Upper lobe of left lung (tissue), 6 donors: ENCODE results near the gene PKHD1. TPM values are rescaled to one million over a fixed set of nuclear protein-coding genes. Genes with fewer than 3 reads are reported as not detected.
A peak's percentile ranks its signal among the peaks of the same experiment; 100 is the strongest.

Source experiments
- ATAC-seq, 2 donors: fragments of 200-7000 bp; cut with Tn5 transposase; one replicate each; pipeline ENCODE4 v1.9.1; 2022; ENCODE audit warnings: mild to moderate bottlenecking in 2 of 2, moderate library complexity in 2 of 2; ENCODE audit not compliant: low FRiP score in 2 of 2
- DNase-seq, 2 donors: peaks; one replicate each; pipeline ENCODE4 v3.0.0-alpha.2; 2019 to 2020
- H3K27ac ChIP-seq, 4 donors: fragments of 200-600 bp; sonication (generic); one replicate each; pipeline ENCODE4 v1.5.1; 2016 to 2019
- H3K27me3 ChIP-seq, 4 donors: fragments of 200-600 bp; sonication (generic); one replicate each; pipeline ENCODE4 v1.5.1; 2017 to 2019
- H3K36me3 ChIP-seq, 4 donors: fragments of 200-600 bp; sonication (generic); one replicate each; pipeline ENCODE4 v1.5.1; 2016 to 2019
- H3K4me1 ChIP-seq, 4 donors: fragments of 200-600 bp; sonication (generic); one replicate each; pipeline ENCODE4 v1.5.1; 2018 to 2019
- H3K4me3 ChIP-seq, 4 donors: fragments of 200-600 bp; sonication (generic); one replicate each; pipeline ENCODE4 v1.5.1; 2017 to 2019; ENCODE audit warnings: mild to moderate bottlenecking in 2 of 4, moderate library complexity in 1 of 4
- H3K9me3 ChIP-seq, 4 donors: fragments of 200-600 bp; sonication (generic); one replicate each; pipeline ENCODE4 v1.5.1; 2018 to 2019
- EP300 ChIP-seq, 4 donors: sonication (generic); formaldehyde crosslinking; IDR thresholded peaks; one replicate each; pipeline ENCODE4 v1.5.1; 2017; ENCODE audit warnings: antibody characterized with exemption in 4 of 4, control low read depth in 2 of 4
- POLR2A ChIP-seq, 4 donors: fragments of 450-650 bp; IDR thresholded peaks; one replicate each; pipeline ENCODE4 v1.5.1; 2016 to 2017; ENCODE audit warnings: antibody characterized with exemption in 4 of 4, mild to moderate bottlenecking in 2 of 4
- POLR2AphosphoS5 ChIP-seq, 2 donors: sonication (generic); formaldehyde crosslinking; IDR thresholded peaks; one replicate each; pipeline ENCODE4 v1.5.1; 2017; ENCODE audit warnings: antibody characterized with exemption in 2 of 2
- WGBS, 2 donors: methylation state at CpG; one replicate each; pipeline ENCODE4 v1.1.5; 2017 to 2018; 5-methylcytosine and 5-hydroxymethylcytosine counted together
- total RNA-seq, 6 donors: library from RNA; depleted of rRNA in 4 of 6; stranded (reverse); fragments of >200 nt in 4 of 6; gene quantifications; one replicate each; pipeline versions ENCODE4 v1.1.0 to v1.2.1, GENCODE V29; 2016 to 2021
- TF ChIP-seq, protein P1 (sequence below), 6 experiments: fragments of 450-650 bp in 4 of 6; fragments of 200-600 bp in 2 of 6; sonication (generic) in 2 of 6; IDR thresholded peaks; one replicate each; pipeline ENCODE4 v1.5.1; 2016 to 2019; ENCODE audit warnings: antibody characterized with exemption in 6 of 6
- donor health status: DM: no; HTN: no; CAD: no; lungs with moderate emphysema.
- donor health status: DM: no; HTN: yes; CAD: no; lungs with severe emphysema.

Gene PKHD1
- total RNA-seq, 6 donors from 2014 or later: 0.10 to 1.0 (median 0.34) TPM

DNA sequence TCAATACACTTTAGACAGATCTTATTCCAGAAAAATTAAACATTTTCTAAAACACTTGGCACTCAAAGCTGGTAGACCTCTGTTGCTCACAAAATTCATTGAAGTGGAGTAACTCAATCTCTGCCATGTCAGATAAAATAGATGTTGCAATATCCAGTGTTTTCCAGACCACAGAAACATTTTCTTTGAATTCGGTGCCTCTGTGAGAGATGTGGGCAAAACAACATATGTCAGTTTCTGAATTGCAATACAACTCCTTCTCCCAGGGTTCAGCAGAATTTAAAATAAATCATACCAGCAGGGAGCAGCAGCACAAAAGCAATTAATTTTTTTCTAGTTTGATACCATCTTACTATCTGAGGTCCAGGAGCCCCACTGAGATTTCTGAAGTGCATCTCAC, 11.3 kb upstream of the PKHD1 start:
- Histone ChIP-seq H3K4me1 (no peaks in the 10 kb centered on the region), H3K4me3 (no peak overlapping the region), H3K36me3 (no peaks in the 10 kb centered on the region), H3K27ac (no peak overlapping the region), H3K27me3 (no peaks in the 10 kb centered on the region), H3K9me3 (no peaks in the 10 kb centered on the region)
- 41 to 50% methylated on average over 1 of the region's 1 CpG for WGBS, 2 donors
- TF ChIP-seq POLR2AphosphoS5 (IDR thresholded peaks at IDR 0.05) (no peak), POLR2A (IDR thresholded peaks at IDR 0.05) (no peak)
- TF ChIP-seq, protein P1, sequence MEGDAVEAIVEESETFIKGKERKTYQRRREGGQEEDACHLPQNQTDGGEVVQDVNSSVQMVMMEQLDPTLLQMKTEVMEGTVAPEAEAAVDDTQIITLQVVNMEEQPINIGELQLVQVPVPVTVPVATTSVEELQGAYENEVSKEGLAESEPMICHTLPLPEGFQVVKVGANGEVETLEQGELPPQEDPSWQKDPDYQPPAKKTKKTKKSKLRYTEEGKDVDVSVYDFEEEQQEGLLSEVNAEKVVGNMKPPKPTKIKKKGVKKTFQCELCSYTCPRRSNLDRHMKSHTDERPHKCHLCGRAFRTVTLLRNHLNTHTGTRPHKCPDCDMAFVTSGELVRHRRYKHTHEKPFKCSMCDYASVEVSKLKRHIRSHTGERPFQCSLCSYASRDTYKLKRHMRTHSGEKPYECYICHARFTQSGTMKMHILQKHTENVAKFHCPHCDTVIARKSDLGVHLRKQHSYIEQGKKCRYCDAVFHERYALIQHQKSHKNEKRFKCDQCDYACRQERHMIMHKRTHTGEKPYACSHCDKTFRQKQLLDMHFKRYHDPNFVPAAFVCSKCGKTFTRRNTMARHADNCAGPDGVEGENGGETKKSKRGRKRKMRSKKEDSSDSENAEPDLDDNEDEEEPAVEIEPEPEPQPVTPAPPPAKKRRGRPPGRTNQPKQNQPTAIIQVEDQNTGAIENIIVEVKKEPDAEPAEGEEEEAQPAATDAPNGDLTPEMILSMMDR (IDR thresholded peaks at IDR 0.05): no peak
- ATAC-seq (no peak), DNase-seq (no peak)

DNA sequence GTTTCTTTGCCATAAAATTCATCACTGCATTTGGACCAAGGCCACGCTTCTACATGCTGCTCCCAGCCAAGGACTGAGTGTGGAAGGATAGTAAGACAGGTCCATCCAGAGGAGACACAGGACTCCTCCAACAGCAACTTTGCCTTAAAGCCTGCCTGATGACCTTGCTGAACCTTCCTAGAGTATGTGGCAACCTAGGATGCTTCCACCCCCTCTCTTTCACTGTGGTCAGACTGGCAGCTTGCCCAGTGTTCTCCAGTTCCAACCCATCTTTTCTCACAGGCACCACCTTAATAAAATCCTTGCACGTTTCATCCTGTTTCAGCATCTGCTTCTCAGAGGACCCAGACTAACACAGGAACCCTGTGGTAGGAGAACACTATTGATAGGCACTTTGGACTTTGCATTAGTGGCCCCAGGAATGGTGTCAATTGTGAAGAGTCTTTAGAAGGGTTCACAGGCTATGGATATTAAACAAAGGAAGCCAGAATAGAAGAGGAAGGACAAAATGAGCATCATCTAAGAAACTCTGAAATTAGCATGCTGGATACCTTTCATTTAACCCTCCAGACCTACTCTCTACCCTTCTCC, 2.4 kb upstream of the PKHD1 start:
- 58 to 69% methylated on average over 2 of the region's 2 CpGs for WGBS, 2 donors
- Histone ChIP-seq H3K27me3 (no peaks in the 10 kb centered on the region), H3K4me1 (no peaks in the 10 kb centered on the region), H3K36me3 (no peaks in the 10 kb centered on the region), H3K27ac (no peak overlapping the region), H3K4me3 (no peak overlapping the region), H3K9me3 (no peaks in the 10 kb centered on the region)
- ATAC-seq (peak; percentile 26 to 34), DNase-seq (no peak)
- TF ChIP-seq EP300 (IDR thresholded peaks at IDR 0.05): no peak
- no peak for TF ChIP-seq POLR2A (IDR thresholded peaks at IDR 0.05)
- TF ChIP-seq, protein P1 (IDR thresholded peaks at IDR 0.05): no peak
- TF ChIP-seq POLR2AphosphoS5 (IDR thresholded peaks at IDR 0.05): no peak

DNA sequence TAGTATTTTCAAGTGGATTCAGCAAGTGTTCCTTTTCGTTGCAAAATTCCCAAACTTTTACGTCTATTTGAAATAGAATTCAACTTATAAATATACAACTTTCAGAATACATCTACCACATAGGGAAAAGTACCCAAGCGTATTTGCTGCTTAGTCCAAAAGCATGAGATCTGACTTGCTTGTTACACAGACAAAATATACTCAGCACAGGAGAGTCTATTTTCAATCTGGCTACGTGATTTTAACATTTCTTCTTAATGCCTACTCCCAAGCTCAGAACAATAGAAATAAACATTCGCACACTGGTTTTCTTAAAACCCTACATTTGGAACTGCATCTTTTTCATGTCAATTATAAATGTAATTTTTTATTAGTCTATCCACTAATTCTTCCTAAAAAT, 672 bp downstream of the PKHD1 start:
- Histone ChIP-seq H3K4me3 (peak overlapping the region in 1 of 4 donors; percentile 4), H3K9me3 (no peaks in the 10 kb centered on the region), H3K27me3 (no peaks in the 10 kb centered on the region), H3K27ac (no peak overlapping the region), H3K36me3 (no peaks in the 10 kb centered on the region), H3K4me1 (no peaks in the 10 kb centered on the region)
- WGBS, 2 donors: 62 to 64% methylated on average over 5 of the region's 5 CpGs
- no peak for TF ChIP-seq POLR2AphosphoS5 (IDR thresholded peaks at IDR 0.05)
- no peak for TF ChIP-seq POLR2A (IDR thresholded peaks at IDR 0.05)
- TF ChIP-seq, protein P1 (IDR thresholded peaks at IDR 0.05): no peak
- TF ChIP-seq EP300 (IDR thresholded peaks at IDR 0.05): no peak
- no peak for ATAC-seq
- no peak for DNase-seq

DNA sequence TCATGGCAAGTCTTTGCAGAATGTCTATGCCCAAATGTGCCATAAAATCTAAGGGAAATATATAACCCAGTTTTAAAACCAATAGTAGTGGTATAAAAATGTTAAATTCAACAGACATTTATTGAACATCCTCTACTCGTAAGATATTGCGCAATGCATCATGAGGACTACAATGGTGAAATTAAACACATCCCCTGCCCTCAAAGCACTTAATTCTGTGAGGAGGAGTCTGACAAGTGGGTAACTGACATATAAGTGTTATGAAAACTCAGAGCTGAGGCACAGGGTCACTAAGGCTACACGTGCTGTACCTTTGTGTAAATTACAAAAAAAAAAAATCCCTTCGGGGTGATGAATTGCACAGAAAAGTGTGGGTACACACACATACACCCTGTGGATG, 6.2 kb downstream of the PKHD1 start:
- 73 to 79% methylated on average over 4 of the region's 4 CpGs for WGBS, 2 donors
- H3K27me3 ChIP-seq: no peaks in the 10 kb centered on the region
- no peaks in the 10 kb centered on the region for H3K9me3 ChIP-seq
- no peaks in the 10 kb centered on the region for H3K36me3 ChIP-seq
- H3K27ac ChIP-seq: no peak overlapping the region
- DNase-seq (no peak), ATAC-seq (no peak)
- TF ChIP-seq, protein P1 (IDR thresholded peaks at IDR 0.05): no peak
- TF ChIP-seq POLR2AphosphoS5 (IDR thresholded peaks at IDR 0.05) (no peak), EP300 (IDR thresholded peaks at IDR 0.05) (no peak), POLR2A (IDR thresholded peaks at IDR 0.05) (no peak)
- H3K4me1 ChIP-seq: no peaks in the 10 kb centered on the region
- H3K4me3 ChIP-seq: no peak overlapping the region

DNA sequence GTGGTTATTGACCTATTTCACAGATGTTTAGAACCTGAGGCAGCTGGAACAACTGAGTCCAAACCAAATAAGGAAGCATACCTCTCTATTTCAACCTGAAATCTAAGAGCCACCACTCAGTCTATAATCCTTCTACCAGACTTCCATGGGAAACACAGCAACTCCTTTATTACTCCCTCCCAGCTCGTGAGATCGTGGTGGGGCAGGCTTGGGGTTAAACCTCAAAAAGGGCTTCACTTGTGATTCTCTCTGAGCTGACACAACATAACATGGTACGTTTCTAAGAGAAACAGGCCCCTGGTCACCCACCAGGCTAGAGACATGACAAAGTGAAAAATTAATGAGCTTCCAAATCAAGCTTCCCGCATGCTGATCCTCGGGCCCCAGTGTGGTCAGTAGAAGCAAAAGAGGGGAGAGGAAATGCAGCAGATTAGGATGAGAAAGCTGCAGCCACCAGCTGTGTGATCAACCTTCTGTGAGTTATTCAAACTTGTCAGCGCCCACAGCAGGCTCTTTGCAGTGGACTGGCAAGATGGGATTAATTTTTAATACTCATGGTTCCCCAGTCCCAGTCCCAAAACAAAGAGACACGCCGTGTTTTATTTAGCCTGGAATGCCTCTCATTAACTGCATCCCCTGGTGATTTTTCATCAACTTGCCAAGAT, 9.3 kb downstream of the PKHD1 start:
- no peak overlapping the region for H3K4me3 ChIP-seq

More for the DNA sequence above, 9.3 kb downstream of the PKHD1 start:
- WGBS, 2 donors: 59% methylated on average over 7 to 8 of the region's 8 CpGs
- Histone ChIP-seq H3K27me3 (no peaks in the 10 kb centered on the region), H3K9me3 (no peaks in the 10 kb centered on the region), H3K27ac (no peak overlapping the region), H3K4me1 (no peaks in the 10 kb centered on the region), H3K36me3 (no peaks in the 10 kb centered on the region)
- TF ChIP-seq POLR2A (IDR thresholded peaks at IDR 0.05) (no peak), POLR2AphosphoS5 (IDR thresholded peaks at IDR 0.05) (no peak), EP300 (IDR thresholded peaks at IDR 0.05) (no peak)
- TF ChIP-seq, protein P1 (IDR thresholded peaks at IDR 0.05): no peak
- DNase-seq: no peak
- no peak for ATAC-seq
